Subcutaneous preadipocyte (primary cell): ENCODE measurements around the gene KRTAP10-5. TPM values are rescaled to one million over a fixed set of nuclear protein-coding genes. Genes with fewer than 3 reads are reported as not detected.

Experiments used
- total RNA-seq: library from RNA; depleted of rRNA; stranded (reverse); fragments of >200 nt; gene quantifications from 2 replicates; pipeline ENCODE4 v1.2.3, GENCODE V29; 2012

Gene KRTAP10-5, protein sequence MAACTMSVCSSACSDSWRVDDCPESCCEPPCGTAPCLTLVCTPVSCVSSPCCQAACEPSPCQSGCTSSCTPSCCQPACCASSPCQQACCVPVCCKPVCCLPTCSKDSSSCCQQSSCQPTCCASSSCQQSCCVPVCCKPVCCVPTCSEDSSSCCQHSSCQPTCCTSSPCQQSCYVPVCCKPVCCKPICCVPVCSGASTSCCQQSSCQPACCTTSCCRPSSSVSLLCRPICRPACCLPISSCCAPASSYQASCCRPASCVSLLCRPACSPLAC
- total RNA-seq: not detected in 2 replicates

DNA sequence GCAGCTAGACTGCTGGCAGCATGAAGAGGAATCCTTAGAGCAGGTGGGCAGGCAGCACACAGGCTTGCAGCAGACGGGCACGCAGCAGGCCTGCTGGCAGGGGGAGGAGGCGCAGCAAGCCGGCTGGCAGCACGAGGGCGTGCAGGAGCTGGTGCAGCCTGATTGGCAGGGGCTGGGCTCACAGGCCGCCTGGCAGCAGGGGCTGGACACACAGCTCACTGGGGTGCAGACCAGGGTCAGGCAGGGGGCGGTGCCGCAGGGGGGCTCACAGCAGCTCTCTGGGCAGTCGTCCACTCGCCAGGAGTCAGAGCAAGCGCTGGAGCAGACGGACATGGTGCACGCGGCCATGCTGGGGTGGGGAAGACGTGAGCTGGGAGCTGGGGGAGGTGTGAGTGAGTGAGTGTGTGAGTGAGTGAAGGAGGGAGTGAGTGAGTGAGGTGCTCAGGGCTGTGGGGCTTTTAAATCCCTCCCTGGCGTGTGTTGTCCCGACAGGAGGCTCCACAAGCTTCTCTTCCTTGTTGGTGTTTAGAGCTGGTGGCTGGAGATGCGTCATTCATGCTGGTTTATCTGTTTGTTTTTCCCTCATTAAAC is at the start of gene KRTAP10-5:
KRTAP10-5 (minus strand) TSS at position 374 of the 591 bp plus-strand sequence; CDS start at position 348, 26 bp downstream.

DNA sequence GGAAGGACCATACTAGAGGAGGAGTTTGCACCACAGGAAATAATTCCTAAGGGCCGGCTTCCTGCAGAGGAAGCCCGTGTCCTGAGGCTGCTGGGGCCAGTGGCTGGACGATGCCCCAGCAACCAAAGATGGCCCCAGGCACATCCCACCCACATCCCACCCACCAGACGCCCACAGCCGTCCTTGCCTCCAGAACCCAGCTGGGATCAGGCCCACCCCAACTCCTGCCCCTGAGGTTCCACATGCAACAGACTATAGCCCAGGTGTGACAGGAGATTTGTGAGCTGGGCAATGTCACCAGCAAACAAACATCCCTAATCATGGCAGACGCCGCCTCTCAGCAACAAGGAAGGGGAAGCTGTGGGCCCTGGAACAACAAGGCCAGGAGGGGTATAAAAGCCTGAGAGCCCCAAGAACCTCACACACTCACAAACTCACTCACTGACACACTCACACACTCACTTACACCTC is 46.3 kb upstream of the KRTAP10-5 start, which contains the start of gene KRTAP10-9:
KRTAP10-9 (plus strand) TSS at position 421 of the 471 bp plus-strand sequence. CDS start 79 bp downstream, outside the sequence.

DNA sequence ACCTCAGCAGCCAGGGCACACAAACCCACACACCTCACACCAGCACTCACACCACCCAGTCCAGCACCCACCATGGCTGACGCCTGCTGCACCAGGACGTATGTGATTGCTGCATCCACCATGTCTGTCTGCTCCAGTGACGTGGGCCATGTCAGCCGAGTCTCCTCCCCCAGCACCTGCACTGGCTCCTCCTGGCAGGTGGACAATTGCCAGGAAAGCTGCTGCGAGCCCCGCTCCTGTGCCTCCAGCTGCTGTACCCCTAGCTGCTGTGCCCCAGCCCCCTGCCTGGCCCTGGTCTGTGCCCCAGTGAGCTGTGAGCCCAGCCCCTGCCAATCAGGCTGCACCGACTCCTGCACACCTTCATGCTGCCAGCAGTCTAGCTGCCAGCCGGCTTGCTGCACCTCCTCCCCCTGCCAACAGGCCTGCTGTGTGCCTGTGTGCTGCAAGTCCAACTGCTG is 31.7 kb upstream of the KRTAP10-5 start, which contains the start of gene KRTAP10-8:
KRTAP10-8 (plus strand) TSS at position 51 of the 458 bp plus-strand sequence; CDS start at position 73, 22 bp downstream.

DNA sequence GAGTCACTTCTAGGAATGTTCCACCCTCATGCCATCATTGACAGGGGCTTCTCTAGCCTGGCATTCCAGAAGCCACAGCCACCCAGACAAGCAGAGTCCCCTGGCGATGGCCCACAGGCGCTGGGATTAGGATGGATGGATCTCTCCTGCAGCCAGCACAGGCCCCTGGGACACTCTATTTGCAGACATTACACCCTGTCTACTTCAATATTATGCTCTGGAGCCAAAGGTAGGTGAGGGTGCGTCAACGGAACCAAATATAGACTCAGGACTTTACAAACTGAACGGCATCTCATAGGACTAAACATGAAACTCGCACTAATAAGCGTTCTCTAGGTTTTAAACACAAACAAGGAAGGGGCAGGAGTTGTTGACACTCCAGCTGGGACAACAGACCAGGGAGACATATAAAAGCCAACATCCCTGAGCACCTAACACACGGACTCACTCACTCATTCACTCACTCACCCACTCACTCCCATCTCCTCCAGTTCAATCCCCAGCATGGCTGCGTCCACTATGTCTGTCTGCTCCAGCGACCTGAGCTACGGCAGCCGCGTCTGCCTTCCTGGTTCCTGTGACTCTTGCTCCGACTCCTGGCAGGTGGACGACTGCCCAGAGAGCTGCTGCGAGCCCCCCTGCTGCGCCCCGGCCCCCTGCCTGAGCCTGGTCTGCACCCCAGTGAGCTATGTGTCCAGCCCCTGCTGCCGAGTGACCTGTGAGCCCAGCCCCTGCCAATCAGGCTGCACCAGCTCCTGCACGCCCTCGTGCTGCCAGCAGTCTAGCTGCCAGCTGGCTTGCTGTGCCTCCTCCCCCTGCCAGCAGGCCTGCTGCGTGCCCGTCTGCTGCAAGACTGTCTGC is 19.9 kb upstream of the KRTAP10-5 start, which contains the start of gene KRTAP10-7:
KRTAP10-7 (plus strand) TSS at position 480 of the 861 bp plus-strand sequence; CDS start at position 505, 25 bp downstream.

DNA sequence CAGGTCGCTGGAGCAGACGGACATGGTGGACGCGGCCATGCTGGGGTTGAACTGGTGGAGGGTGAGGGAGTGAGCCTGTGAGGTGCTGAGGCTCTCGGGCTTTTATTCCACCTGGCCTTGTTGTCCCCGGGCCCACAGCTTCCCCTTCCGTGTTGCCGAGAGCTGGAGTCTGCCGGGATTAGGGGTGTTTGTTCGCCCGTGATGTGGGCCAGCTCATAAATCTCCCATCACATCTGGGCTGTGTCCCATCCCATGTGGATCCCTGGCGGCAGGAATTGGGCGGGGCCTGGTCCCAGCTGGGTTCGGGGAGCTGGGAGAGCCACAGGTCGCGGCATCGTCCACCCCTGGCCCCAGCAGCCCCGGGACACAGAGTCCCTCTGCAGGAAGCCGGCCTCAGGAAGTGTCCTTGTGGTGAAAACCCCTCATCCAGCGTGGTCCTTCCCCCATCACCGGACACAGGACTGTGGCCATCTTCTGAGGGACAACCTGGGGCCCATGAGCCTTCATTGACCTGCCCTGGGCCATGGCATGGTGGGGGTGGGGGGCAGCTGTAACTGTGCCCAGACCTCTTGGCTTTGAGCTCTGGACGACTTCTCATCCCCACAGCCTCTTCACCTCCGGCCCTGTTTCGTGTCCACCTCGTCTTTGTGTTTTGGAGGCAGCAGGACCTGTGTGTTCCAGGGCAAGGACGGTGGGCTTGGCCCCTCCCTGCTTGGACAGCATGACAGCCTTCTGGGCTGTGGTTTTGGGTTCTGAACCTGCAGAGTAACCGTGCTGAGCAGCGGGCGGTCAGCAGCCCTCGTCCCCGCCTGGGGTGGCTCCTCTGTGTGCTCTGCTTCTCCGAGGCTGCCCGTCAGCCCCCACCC is 12.3 kb upstream of the KRTAP10-5 start, which contains the start of gene KRTAP10-6:
KRTAP10-6 (minus strand) TSS at position 60 of the 866 bp plus-strand sequence; CDS start at position 39, 21 bp downstream.

DNA sequence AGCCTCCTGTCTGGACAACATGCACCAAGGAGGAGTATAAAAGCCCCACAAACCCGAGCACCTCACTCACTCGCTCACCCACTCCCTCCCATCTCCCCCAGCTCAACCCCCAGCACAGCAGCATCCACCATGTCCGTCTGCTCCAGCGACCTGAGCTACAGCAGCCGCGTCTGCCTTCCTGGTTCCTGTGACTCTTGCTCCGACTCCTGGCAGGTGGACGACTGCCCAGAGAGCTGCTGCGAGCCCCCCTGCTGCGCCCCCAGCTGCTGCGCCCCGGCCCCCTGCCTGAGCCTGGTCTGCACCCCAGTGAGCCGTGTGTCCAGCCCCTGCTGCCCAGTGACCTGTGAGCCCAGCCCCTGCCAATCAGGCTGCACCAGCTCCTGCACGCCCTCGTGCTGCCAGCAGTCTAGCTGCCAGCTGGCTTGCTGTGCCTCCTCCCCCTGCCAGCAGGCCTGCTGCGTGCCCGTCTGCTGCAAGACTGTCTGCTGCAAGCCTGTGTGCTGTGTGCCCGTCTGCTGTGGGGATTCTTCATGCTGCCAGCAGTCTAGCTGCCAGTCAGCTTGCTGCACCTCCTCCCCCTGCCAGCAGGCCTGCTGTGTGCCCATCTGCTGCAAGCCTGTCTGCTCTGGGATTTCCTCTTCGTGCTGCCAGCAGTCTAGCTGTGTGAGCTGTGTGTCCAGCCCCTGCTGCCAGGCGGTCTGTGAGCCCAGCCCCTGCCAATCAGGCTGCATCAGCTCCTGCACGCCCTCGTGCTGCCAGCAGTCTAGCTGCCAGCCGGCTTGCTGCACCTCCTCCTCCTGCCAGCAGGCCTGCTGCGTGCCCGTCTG is 6.6 kb downstream of the KRTAP10-5 start, which contains the start of gene KRTAP10-4:
KRTAP10-4 (plus strand) TSS at position 100 of the 827 bp plus-strand sequence; CDS start at position 130, 30 bp downstream.

DNA sequence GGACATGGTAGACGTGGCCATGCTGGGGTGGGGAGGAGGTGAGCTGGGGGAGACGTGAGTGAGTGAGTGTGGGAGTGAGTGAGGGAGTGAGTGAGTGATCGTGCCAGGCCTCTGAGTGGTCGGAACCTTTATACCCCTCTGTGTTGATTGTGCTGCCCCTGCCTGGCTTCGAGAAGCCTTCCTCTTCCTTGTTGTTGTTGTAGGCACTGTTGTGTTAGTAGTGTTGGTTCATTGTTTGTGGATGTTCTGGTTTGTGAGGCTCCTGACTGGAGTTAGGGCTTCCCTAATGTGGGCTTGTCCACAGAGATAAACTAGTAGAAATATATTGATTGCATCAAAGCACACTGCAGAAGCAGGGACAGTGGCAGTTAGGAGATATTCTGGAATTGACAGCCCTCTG is 21.7 kb downstream of the KRTAP10-5 start, which contains the start of gene KRTAP10-3:
KRTAP10-3 (minus strand) TSS at position 101 of the 400 bp plus-strand sequence; CDS start at position 21, 80 bp downstream.

DNA sequence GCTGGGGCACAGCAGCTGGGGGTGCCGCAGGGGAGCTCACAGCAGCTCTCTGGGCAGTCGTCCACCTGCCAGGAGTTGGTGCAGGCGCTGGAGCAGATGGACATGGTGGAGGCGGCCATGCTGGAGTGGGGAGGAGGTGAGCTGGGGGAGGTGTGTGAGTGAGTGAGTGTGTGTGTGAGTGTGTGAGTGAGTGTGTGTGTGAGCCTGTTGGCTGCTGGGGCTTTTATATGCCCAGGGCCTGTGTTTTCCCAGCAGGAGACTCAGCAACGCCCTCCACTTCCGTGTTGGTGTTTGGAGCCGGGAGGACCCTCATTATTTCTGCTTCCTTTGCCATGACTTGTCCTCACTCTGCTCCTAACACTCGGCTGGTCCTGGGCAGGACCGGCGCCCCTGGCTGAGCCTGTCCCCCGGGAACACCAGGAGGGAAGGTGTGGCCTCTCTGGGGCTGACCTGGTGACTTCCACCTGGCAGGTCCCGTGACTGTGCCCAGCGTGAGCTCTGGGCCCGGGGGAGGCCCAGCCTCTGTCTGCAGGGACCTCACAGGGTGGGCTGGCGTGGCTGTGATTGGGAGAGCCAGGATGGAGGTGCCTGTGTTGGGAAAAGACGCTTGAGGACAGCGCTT is 29.0 kb downstream of the KRTAP10-5 start, which contains the start of gene KRTAP10-2:
KRTAP10-2 (minus strand) TSS at position 166 of the 622 bp plus-strand sequence; CDS start at position 119, 47 bp downstream.

DNA sequence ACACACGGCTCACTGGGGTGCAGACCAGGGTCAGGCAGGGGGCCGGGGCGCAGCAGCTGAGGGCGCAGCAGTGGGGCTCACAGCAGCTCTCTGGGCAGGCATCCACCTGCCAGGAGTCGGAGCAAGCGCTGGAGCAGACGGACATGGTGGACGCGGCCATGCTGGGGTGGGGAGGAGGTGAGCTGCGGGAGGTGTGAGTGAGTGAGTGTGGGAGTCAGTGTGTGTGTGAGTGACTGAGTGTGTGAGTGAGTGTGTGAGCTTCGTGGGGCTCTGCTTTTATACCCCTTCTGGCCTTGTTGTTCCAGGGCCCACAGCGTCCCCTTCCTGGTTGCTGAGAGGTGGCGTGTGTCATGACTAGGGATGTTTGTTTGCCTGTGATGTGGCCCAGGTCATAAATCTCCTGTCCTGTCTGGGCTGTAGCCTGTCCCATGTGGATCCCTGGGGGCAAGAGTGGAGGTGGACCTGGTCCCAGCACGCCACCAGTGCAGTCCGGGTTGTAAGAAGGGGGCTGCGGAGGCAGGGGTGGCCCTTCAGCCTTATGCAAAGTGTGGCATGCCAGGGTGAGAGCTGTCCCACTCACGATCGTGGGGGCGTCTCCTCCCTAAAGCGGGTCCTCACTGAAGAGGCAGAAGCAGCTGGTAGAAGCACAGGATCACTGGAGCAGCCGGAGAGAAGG is 40.3 kb downstream of the KRTAP10-5 start, which contains the start of gene KRTAP10-1:
KRTAP10-1 (minus strand) TSS at position 205 of the 676 bp plus-strand sequence; CDS start at position 160, 45 bp downstream.

Other genes with a start within 250 kb of the KRTAP10-5 start
- 5.7 and 11.0 TPM in 2 replicates for gene CFAP410, start 241.2 kb downstream of the KRTAP10-5 start, total RNA-seq
- gene TRPM2, start 227.0 kb downstream of the KRTAP10-5 start, total RNA-seq: not detected in 2 replicates
- gene LRRC3, start 125.1 kb downstream of the KRTAP10-5 start, total RNA-seq: 1.2 and 1.5 TPM in 2 replicates
- gene KRTAP10-1, start 40.4 kb downstream of the KRTAP10-5 start, total RNA-seq: not detected in 2 replicates
- not detected in 2 replicates for gene KRTAP10-2, start 29.1 kb downstream of the KRTAP10-5 start, total RNA-seq
- gene KRTAP10-3, start 21.8 kb downstream of the KRTAP10-5 start, total RNA-seq: not detected in 2 replicates
- gene KRTAP10-4, start 6.9 kb downstream of the KRTAP10-5 start, total RNA-seq: not detected in 2 replicates
- not detected in 2 replicates for gene KRTAP10-6, start 11.9 kb upstream of the KRTAP10-5 start, total RNA-seq
- not detected in 2 replicates for gene KRTAP10-7, start 20.0 kb upstream of the KRTAP10-5 start, total RNA-seq
- not detected in 2 replicates for gene KRTAP10-8, start 31.5 kb upstream of the KRTAP10-5 start, total RNA-seq
- gene KRTAP10-9, start 46.5 kb upstream of the KRTAP10-5 start, total RNA-seq: not detected in 2 replicates
- gene KRTAP10-10, start 56.8 kb upstream of the KRTAP10-5 start, total RNA-seq: not detected in 2 replicates
- not detected in 2 replicates for gene KRTAP10-11, start 65.8 kb upstream of the KRTAP10-5 start, total RNA-seq
- gene KRTAP12-4, start 74.1 kb upstream of the KRTAP10-5 start, total RNA-seq: not detected in 2 replicates
- gene KRTAP12-3, start 77.3 kb upstream of the KRTAP10-5 start, total RNA-seq: not detected in 2 replicates
- gene KRTAP12-2, start 86.3 kb upstream of the KRTAP10-5 start, total RNA-seq: not detected in 2 replicates
- not detected in 2 replicates for gene KRTAP12-1, start 101.6 kb upstream of the KRTAP10-5 start, total RNA-seq
- gene KRTAP10-12, start 116.6 kb upstream of the KRTAP10-5 start, total RNA-seq: not detected in 2 replicates
- not detected in 2 replicates for gene TSPEAR, start 131.0 kb upstream of the KRTAP10-5 start, total RNA-seq
- 92.7 and 94.8 TPM in 2 replicates for gene UBE2G2, start 221.2 kb upstream of the KRTAP10-5 start, total RNA-seq
- 69.0 and 84.1 TPM in 2 replicates for gene SUMO3, start 237.5 kb upstream of the KRTAP10-5 start, total RNA-seq